Stimulated activated CD4-positive, alpha-beta T cell treated with anti-CD3 and anti-CD28 coated beads, Interleukin-1b, Interleukin-23, amount 100 ng/mL, for 24 hours (primary cell): Measurements from ENCODE around the gene MAB21L3.

Experiments used
- DNase-seq, 4 experiments: peaks; one replicate each; pipeline ENCODE4 v3.0.0-alpha.2; 2020; ENCODE audit warnings: low read depth in 4 of 4, low spot score in 1 of 4

MAB21L3 gene

GRCh38 chr1:116110567-116111523 is at the start of gene MAB21L3:
MAB21L3 (plus strand) TSS chr1:116111399; CDS start chr1:116112616, 1,217 bp downstream.
- no peak for DNase-seq

- DNase-seq: no peak
Measured at GRCh38 chr1:116062201-116062600, 49.0 kb upstream of the MAB21L3 start.

GRCh38 chr1:116064616-116065015 is 46.6 kb upstream of the MAB21L3 start:
- DNase-seq: no peak

- DNase-seq: no peak
Measured at GRCh38 chr1:116066868-116067565, 44.2 kb upstream of the MAB21L3 start.

- DNase-seq: no peak
Measured at GRCh38 chr1:116067566-116067890, 43.7 kb upstream of the MAB21L3 start.

GRCh38 chr1:116075575-116075974 is 35.6 kb upstream of the MAB21L3 start:
- DNase-seq: no peak

GRCh38 chr1:116075990-116076389 is 35.2 kb upstream of the MAB21L3 start:
- DNase-seq: no peak

GRCh38 chr1:116076831-116077230 is 34.4 kb upstream of the MAB21L3 start:
- DNase-seq: no peak

- no peak for DNase-seq
Measured at GRCh38 chr1:116078699-116079223, 32.4 kb upstream of the MAB21L3 start.

- DNase-seq: no peak
Measured at GRCh38 chr1:116087628-116088027, 23.6 kb upstream of the MAB21L3 start.

GRCh38 chr1:116089870-116090269 is 21.3 kb upstream of the MAB21L3 start:
- DNase-seq: no peak

GRCh38 chr1:116091083-116091482 is 20.1 kb upstream of the MAB21L3 start:
- DNase-seq: no peak

- no peak for DNase-seq
Measured at GRCh38 chr1:116092752-116093489, 18.3 kb upstream of the MAB21L3 start.

GRCh38 chr1:116095027-116095426 is 16.2 kb upstream of the MAB21L3 start:
- DNase-seq: no peak

- DNase-seq: no peak
Measured at GRCh38 chr1:116096013-116096618, 15.1 kb upstream of the MAB21L3 start.

GRCh38 chr1:116097626-116098025 is 13.6 kb upstream of the MAB21L3 start:
- DNase-seq: no peak

- DNase-seq: no peak
Measured at GRCh38 chr1:116099379-116099778, 11.8 kb upstream of the MAB21L3 start.

- no peak for DNase-seq
Measured at GRCh38 chr1:116099919-116100318, 11.3 kb upstream of the MAB21L3 start.

- no peak for DNase-seq
Measured at GRCh38 chr1:116104667-116105066, 6.5 kb upstream of the MAB21L3 start.

GRCh38 chr1:116105996-116106395 is 5.2 kb upstream of the MAB21L3 start:
- DNase-seq: no peak

- no peak for DNase-seq
Measured at GRCh38 chr1:116106646-116107045, 4.6 kb upstream of the MAB21L3 start.
